ENCODE results near the gene ZBED1.
A peak's percentile ranks its signal among the peaks of the same experiment; 100 is the strongest.

Gene ZBED1

GRCh38 chrX:2500803-2501558 lies at the start of gene ZBED1, which contains the start of gene DHRSX:
Gene ZBED1, minus strand, starts transcription at chrX:2500976. Its CDS starts 10,257 bp downstream, at chrX:2490719.
Gene DHRSX, minus strand, starts transcription at chrX:2500976. Its CDS starts 51 bp downstream, at chrX:2500925.
- TF ChIP-seq POLR2A (IDR thresholded peaks at IDR 0.05; ENCODE audit: extremely low read depth, insufficient read length) (peak; percentile 25), CTCF (IDR thresholded peaks at IDR 0.05; ENCODE audit: low read depth, low read length) (no peak), MYC (IDR thresholded peaks at IDR 0.05; ENCODE audit: low read depth, low read length) (peak; percentile 10; the same call in 1 of the 2 replicates), MAX (IDR thresholded peaks at IDR 0.05; ENCODE audit: low read depth, low read length) (no peak)
- peak; percentile 48 for DNase-seq (ENCODE audit: low read depth)
- peak within 1 kb of the TSS; percentile 64 for H3K4me3 ChIP-seq (ENCODE audit: low read depth, low read length)

GRCh38 chrX:2549876-2550275 lies 49.1 kb upstream of the ZBED1 start:
- no peak overlapping the region for H3K4me3 ChIP-seq (ENCODE audit: low read depth, low read length)
- no peak for DNase-seq (ENCODE audit: low read depth)
- TF ChIP-seq POLR2A (IDR thresholded peaks at IDR 0.05; ENCODE audit: extremely low read depth, insufficient read length) = no peak
- no peak for TF ChIP-seq MAX (IDR thresholded peaks at IDR 0.05; ENCODE audit: low read depth, low read length)
- no peak for TF ChIP-seq CTCF (IDR thresholded peaks at IDR 0.05; ENCODE audit: low read depth, low read length)
- TF ChIP-seq MYC (IDR thresholded peaks at IDR 0.05; ENCODE audit: low read depth, low read length) = no peak

GRCh38 chrX:2548711-2549423 lies 48.1 kb upstream of the ZBED1 start:
- H3K4me3 ChIP-seq (ENCODE audit: low read depth, low read length) = no peak overlapping the region
- DNase-seq (ENCODE audit: low read depth) = no peak
- TF ChIP-seq POLR2A (IDR thresholded peaks at IDR 0.05; ENCODE audit: extremely low read depth, insufficient read length) (no peak), MAX (IDR thresholded peaks at IDR 0.05; ENCODE audit: low read depth, low read length) (no peak), MYC (IDR thresholded peaks at IDR 0.05; ENCODE audit: low read depth, low read length) (no peak), CTCF (IDR thresholded peaks at IDR 0.05; ENCODE audit: low read depth, low read length) (no peak)

GRCh38 chrX:2547736-2548135 lies 47.0 kb upstream of the ZBED1 start:
- peak; percentile 20 for DNase-seq (ENCODE audit: low read depth)
- H3K4me3 ChIP-seq (ENCODE audit: low read depth, low read length) = no peak overlapping the region
- TF ChIP-seq MAX (IDR thresholded peaks at IDR 0.05; ENCODE audit: low read depth, low read length) = no peak
- no peak for TF ChIP-seq POLR2A (IDR thresholded peaks at IDR 0.05; ENCODE audit: extremely low read depth, insufficient read length)
- no peak for TF ChIP-seq MYC (IDR thresholded peaks at IDR 0.05; ENCODE audit: low read depth, low read length)
- TF ChIP-seq CTCF (IDR thresholded peaks at IDR 0.05; ENCODE audit: low read depth, low read length) = no peak

- TF ChIP-seq CTCF (IDR thresholded peaks at IDR 0.05; ENCODE audit: low read depth, low read length) (no peak), MYC (IDR thresholded peaks at IDR 0.05; ENCODE audit: low read depth, low read length) (no peak), MAX (IDR thresholded peaks at IDR 0.05; ENCODE audit: low read depth, low read length) (no peak), POLR2A (IDR thresholded peaks at IDR 0.05; ENCODE audit: extremely low read depth, insufficient read length) (no peak)
- no peak for DNase-seq (ENCODE audit: low read depth)
- H3K4me3 ChIP-seq (ENCODE audit: low read depth, low read length) = no peak overlapping the region
Observed at GRCh38 chrX:2546496-2546895, 45.7 kb upstream of the ZBED1 start.

Data from NB4 (cell line).